Measurements from ENCODE around the gene CFAP46.
"Not testable (repeated sequence)": the region's sequence is repeated elsewhere in the genome, so short reads cannot be mapped to it uniquely, and the experiment has no call there.

The CFAP46 gene

GRCh38 chr10:132798403-132798802 lies 144.0 kb downstream of the CFAP46 start:
- FAIRE-seq (no peak), DNase-seq (ENCODE audit: insufficient read length, low spot score) (no peak)

GRCh38 chr10:132797986-132798385 lies 144.4 kb downstream of the CFAP46 start:
- not testable (repeated sequence) for FAIRE-seq; DNase-seq (ENCODE audit: insufficient read length, low spot score)

- no peak for FAIRE-seq
- no peak for DNase-seq (ENCODE audit: insufficient read length, low spot score)
These were observed 145.5 kb downstream of the CFAP46 start for GRCh38 chr10:132796846-132797245.

GRCh38 chr10:132793871-132794849 lies 148.2 kb downstream of the CFAP46 start:
- DNase-seq (ENCODE audit: insufficient read length, low spot score) (no peak), FAIRE-seq (no peak)

GRCh38 chr10:132793213-132793612 lies 149.2 kb downstream of the CFAP46 start:
- DNase-seq (ENCODE audit: insufficient read length, low spot score), result no peak
- no peak for FAIRE-seq

GRCh38 chr10:132792796-132793195 lies 149.6 kb downstream of the CFAP46 start:
- no peak for FAIRE-seq
- no peak for DNase-seq (ENCODE audit: insufficient read length, low spot score)

GRCh38 chr10:132792099-132792498 lies 150.3 kb downstream of the CFAP46 start:
- not testable (repeated sequence) for DNase-seq (ENCODE audit: insufficient read length, low spot score); FAIRE-seq

DNA sequence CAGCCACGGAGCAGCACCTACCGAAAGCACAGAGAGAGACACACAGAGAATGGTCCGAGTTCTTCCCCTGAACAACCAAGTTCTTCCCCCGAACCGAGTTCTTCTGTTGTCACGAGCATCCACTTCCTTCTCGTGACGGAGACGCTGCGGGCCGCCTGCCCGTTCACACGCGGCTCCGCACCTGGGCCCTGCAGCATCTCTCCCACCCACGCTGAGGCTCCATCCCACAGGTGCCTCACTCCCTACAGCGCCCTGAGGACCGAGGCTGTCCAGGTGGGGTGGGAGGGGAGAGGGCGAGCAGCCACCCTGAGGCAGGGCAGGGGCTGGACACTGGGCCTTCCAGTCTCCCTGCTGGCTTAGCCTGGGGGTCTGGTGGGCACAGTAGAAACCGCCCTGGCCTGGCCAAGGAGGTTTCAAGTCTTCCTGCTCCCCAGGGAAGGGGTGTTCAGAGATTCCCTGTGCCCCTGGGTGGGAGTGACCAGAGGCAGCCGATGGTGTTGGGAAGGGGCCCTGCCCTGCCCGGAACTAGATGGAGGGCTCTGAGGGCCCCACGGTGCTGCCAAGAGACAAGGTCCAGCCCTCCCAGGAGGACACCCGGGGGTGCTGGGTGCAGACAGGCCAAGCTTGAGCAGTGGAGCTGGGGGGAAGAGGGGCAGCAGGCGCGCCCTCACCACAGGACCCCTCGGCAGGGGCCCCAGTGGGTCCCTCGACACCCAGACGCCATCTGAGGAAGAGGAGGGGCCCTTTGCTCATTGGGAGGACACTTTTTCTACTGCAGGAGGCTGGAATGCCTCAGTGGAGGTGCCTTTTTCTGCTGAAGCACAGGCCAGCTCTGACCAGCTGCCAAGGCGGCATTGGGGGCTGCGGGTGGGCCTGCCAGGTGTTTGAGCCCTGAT lies 151.2 kb downstream of the CFAP46 start:
- no peak for FAIRE-seq
- no peak for DNase-seq (ENCODE audit: insufficient read length, low spot score)

- no peak for DNase-seq (ENCODE audit: insufficient read length, low spot score)
- FAIRE-seq, result no peak
These were observed 151.9 kb downstream of the CFAP46 start for GRCh38 chr10:132790470-132790869.

- DNase-seq (ENCODE audit: insufficient read length, low spot score), result no peak
- no peak for FAIRE-seq
These were observed 152.7 kb downstream of the CFAP46 start for GRCh38 chr10:132789659-132790148.

DNA sequence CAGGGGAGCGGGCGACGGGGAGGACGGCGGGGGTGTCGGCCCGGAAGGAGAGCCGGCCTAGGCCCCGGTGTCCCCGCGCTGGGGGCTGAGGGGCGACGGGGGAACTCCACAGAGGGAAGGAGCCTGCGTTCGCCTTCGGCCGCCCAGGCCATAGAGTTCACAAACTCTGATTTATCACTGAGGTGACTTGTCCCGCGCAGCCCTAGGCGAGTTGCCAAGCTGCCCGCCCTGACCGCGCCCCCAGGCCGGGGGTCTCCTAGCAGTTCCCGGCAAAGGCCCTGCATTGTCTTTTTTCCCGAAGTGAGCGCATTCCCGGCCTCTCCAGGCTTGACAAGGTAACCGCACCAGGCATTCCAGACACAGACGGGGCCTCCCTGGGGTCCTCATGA lies 153.5 kb downstream of the CFAP46 start:
- DNase-seq (ENCODE audit: insufficient read length, low spot score), result no peak
- FAIRE-seq, result no peak

DNA sequence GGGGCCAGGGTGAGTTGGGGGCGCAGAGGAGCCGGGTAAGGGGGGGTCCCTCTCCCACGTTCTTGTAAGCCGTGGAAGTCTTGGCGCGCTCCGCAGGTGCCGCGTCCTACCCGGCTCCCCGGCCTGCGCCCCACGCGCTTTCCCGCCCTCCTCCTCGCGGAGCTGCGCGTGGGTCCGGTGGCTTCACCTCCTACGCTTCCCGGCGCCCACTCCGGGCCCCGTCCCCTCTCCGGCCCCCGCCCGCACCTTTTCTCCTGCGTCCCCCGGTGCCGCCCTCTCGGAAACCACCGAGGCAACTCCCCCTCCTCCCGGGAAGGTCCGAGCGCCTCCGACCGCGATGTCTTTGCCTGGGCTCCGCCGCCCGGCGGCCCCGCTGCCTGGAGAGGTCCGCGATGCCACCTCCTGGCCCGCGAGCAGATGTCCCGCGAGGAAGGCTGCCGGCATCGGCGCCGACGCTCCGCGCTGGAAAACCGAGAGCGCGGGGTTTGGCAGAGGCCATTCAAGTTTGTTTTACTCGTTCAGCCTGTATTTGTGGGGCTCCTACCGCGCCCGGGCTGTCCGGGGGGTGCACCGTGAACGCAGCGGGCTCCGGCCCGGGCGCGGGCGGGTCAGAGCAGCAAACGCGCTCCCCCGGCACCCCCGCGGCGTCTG lies 154.1 kb downstream of the CFAP46 start:
- DNase-seq (ENCODE audit: insufficient read length, low spot score) (peak; percentile 23), FAIRE-seq (no peak)

- no peak for DNase-seq (ENCODE audit: insufficient read length, low spot score)
These were observed 154.7 kb downstream of the CFAP46 start for GRCh38 chr10:132787495-132788179.

GRCh38 chr10:132786884-132787494 lies 155.4 kb downstream of the CFAP46 start:
- no peak for FAIRE-seq
- DNase-seq (ENCODE audit: insufficient read length, low spot score), result no peak

More at GRCh38 chr10:132787495-132788179, 154.7 kb downstream of the CFAP46 start:
- FAIRE-seq, result no peak

GRCh38 chr10:132786476-132786883 lies 155.9 kb downstream of the CFAP46 start:
- FAIRE-seq, result no peak
- DNase-seq (ENCODE audit: insufficient read length, low spot score), result no peak

- DNase-seq (ENCODE audit: insufficient read length, low spot score) (no peak), FAIRE-seq (no peak)
These were observed 156.5 kb downstream of the CFAP46 start, which contains the start of gene NKX6-2 for GRCh38 chr10:132785723-132786475. TSS of gene NKX6-2 (minus strand) at chr10:132786147. CDS start at chr10:132785948, 199 bp downstream.

DNA sequence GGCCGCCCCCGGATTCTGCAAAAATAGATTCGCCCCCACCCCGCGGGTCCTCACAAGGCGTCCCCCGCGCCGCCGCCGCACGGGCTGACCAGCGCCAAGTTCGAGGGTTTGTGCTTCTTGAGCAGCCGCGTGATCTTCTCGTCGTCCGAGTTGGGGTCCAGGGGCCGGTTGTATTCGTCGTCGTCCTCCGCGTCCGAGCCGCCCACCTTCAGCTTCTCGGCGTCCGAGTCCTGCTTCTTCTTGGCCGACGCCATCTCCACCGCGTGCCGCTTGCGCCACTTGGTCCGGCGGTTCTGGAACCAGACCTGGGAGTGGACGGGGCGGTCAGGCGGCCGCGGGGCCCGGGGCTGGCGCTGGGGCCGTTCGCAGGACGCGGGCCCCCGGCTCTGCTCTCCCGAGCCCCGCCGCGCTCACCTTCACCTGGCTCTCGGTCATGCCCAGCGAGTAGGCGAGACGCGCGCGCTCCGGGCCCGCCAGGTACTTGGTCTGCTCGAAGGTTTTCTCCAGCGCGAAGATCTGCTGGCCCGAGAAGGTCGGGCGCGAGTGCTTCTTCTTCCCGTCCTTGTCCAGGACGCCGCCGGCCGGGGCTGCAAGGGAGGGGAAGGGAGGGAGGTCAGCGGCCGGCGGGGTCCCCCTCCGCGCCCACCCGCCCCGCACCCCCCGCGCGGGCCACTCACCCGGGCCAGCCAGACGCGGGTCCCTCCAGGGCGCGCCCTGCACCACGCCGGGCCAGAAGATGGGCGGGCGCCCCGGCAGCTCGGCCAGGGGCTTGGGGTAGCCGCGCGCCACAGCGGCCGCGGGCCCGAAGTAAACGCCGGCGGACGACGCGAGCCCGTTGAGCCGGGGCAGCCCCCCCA lies 157.3 kb downstream of the CFAP46 start:
- FAIRE-seq, result no peak
- no peak for DNase-seq (ENCODE audit: insufficient read length, low spot score)

Data from HTR-8/SVneo (cell line).